Transverse colon (tissue), 4 donors: ENCODE measurements around the gene KRT33B. TPM values are rescaled to one million over a fixed set of nuclear protein-coding genes. Genes with fewer than 3 reads are reported as not detected.

Experiments used
- DNase-seq: peaks from one replicate; pipeline ENCODE4 v3.0.0-alpha.2; 2019
- H3K27ac ChIP-seq, 4 donors: fragments of 200-600 bp; sonication (generic); 2 replicates each; pipeline ENCODE4 v1.5.1; 2016 to 2018; ENCODE audit warnings: inconsistent platforms in 4 of 4
- H3K27me3 ChIP-seq: fragments of 200-600 bp; sonication (generic); 2 replicates; pipeline ENCODE4 v1.5.1; 2017; ENCODE audit warnings: inconsistent platforms
- H3K36me3 ChIP-seq, 4 donors: fragments of 200-600 bp; sonication (generic); 2 replicates each; pipeline ENCODE4 v1.5.1; 2017 to 2019; ENCODE audit warnings: inconsistent platforms in 4 of 4
- H3K4me1 ChIP-seq, 4 donors: fragments of 200-600 bp; sonication (generic); 2 replicates each; pipeline ENCODE4 v1.5.1; 2017 to 2020; ENCODE audit warnings: inconsistent platforms in 4 of 4
- H3K4me3 ChIP-seq, 4 donors: fragments of 200-600 bp; sonication (generic); 1 replicate in 1 of 4; 2 replicates in 3 of 4; pipeline versions ENCODE4 v1.5.1 to v1.6.1; 2017 to 2019; ENCODE audit warnings: inconsistent platforms in 4 of 4
- H3K9me3 ChIP-seq, 2 donors: fragments of 200-600 bp; sonication (generic); 2 replicates each; pipeline ENCODE4 v1.5.1; 2017 to 2019; ENCODE audit warnings: inconsistent platforms in 2 of 2
- EP300 ChIP-seq: sonication (generic); formaldehyde crosslinking; IDR thresholded peaks from one replicate; pipeline ENCODE4 v1.6.1; 2017; ENCODE audit warnings: antibody characterized with exemption, low read depth
- POLR2A ChIP-seq: fragments of 450-650 bp; IDR thresholded peaks from one replicate; pipeline ENCODE4 v1.6.1; 2016; ENCODE audit warnings: antibody characterized with exemption, mild to moderate bottlenecking, moderate library complexity
- POLR2AphosphoS5 ChIP-seq, 3 donors: sonication (generic); formaldehyde crosslinking; IDR thresholded peaks; one replicate each; pipeline ENCODE4 v1.6.1; 2016; ENCODE audit warnings: antibody characterized with exemption in 3 of 3
- WGBS, 2 donors: methylation state at CpG; one replicate each; pipeline ENCODE4 v1.1.5; 2018; ENCODE audit warnings: low coverage in 1 of 2; 5-methylcytosine and 5-hydroxymethylcytosine counted together
- in situ Hi-C, 4 donors: fragments of 200-750 bp; cut with MboI; loops; one replicate each; pipeline versions ENCODE4 v1.15.0 to v1.15.1; 2017; ENCODE audit warnings: low sequenced_read_pairs in 3 of 4, low pct_ligation_motif_present in 1 of 4, low pct_unique_long_range_greater_than_20kb in 1 of 4
- intact Hi-C: fragments of 100-400 bp; cut with DNase I; formaldehyde crosslinking; loops from one replicate; pipeline ENCODE4 v1.15.1; 2023; ENCODE audit warnings: low total_unique reads
- total RNA-seq, 4 donors: library from RNA; depleted of rRNA; stranded (reverse); fragments of >200 nt; gene quantifications; one replicate each; pipeline ENCODE4 v1.1.0, GENCODE V29; 2016
- TF ChIP-seq, protein P1 (sequence below), 5 experiments: fragments of 200-600 bp in 3 of 5; fragments of 450-650 bp in 2 of 5; sonication (generic) in 3 of 5; IDR thresholded peaks; 1 replicate in 2 of 5; 2 replicates in 3 of 5; pipeline ENCODE4 v1.5.1; 2016 to 2017; ENCODE audit warnings: antibody characterized with exemption in 5 of 5, inconsistent platforms in 3 of 5, mild to moderate bottlenecking in 2 of 5, moderate library complexity in 1 of 5

Gene KRT33B
- total RNA-seq, 4 donors from 2014 or later = not detected

DNA sequence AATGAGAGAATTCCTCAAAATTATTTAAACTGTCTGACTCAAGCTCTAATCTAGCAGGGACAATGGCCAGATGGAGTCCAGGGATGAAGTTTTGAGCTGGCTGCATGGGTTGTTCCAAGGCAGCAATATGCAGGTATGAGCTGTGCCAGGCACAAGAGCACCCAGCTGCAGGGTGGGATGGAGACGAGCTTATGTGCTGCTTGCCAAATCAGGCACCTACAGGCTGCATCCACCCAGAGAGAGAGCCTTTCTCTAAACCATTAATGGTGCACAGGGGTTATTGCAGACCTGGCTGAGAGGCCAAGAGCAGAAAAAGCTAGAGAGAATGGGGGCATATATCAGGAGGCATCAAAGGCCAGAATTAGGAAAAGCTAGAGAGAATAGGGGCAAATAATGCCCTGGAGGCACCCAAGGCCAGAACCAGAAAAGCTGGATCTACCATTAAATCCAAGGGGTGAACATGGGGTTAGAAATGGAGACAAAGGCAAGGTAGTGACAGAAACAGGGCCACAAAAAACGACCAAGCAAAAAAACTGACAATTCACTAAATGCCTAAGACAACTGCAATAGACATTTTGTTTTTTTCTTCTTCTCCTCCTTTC, 29.9 kb downstream of the KRT33B start:
- H3K9me3 ChIP-seq = no peaks in the 10 kb centered on the region
- H3K4me3 ChIP-seq = no peak overlapping the region
- no peak for DNase-seq
- no peaks in the 10 kb centered on the region for H3K36me3 ChIP-seq
- WGBS, 2 donors = 58 to 59% methylated on average over 2 of the region's 2 CpGs
- H3K4me1 ChIP-seq = peaks cover 0 to 5% (median 0%) of the 10 kb centered on the region in 4 donors
- in situ Hi-C loops (loop anchor here in 1 of 4 donors (25.0 kb wide), 1 partner anchor 527 kb away; the partner anchor contains the start of gene KRT10), intact Hi-C loops (no loop called here)
- H3K27ac ChIP-seq = no peak overlapping the region
- TF ChIP-seq POLR2AphosphoS5 (IDR thresholded peaks at IDR 0.05) = no peak
- TF ChIP-seq EP300 = no peak
- TF ChIP-seq, protein P1, sequence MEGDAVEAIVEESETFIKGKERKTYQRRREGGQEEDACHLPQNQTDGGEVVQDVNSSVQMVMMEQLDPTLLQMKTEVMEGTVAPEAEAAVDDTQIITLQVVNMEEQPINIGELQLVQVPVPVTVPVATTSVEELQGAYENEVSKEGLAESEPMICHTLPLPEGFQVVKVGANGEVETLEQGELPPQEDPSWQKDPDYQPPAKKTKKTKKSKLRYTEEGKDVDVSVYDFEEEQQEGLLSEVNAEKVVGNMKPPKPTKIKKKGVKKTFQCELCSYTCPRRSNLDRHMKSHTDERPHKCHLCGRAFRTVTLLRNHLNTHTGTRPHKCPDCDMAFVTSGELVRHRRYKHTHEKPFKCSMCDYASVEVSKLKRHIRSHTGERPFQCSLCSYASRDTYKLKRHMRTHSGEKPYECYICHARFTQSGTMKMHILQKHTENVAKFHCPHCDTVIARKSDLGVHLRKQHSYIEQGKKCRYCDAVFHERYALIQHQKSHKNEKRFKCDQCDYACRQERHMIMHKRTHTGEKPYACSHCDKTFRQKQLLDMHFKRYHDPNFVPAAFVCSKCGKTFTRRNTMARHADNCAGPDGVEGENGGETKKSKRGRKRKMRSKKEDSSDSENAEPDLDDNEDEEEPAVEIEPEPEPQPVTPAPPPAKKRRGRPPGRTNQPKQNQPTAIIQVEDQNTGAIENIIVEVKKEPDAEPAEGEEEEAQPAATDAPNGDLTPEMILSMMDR (IDR thresholded peaks at IDR 0.05) = no peak
- no peak for TF ChIP-seq POLR2A
- no peaks in the 10 kb centered on the region for H3K27me3 ChIP-seq

DNA sequence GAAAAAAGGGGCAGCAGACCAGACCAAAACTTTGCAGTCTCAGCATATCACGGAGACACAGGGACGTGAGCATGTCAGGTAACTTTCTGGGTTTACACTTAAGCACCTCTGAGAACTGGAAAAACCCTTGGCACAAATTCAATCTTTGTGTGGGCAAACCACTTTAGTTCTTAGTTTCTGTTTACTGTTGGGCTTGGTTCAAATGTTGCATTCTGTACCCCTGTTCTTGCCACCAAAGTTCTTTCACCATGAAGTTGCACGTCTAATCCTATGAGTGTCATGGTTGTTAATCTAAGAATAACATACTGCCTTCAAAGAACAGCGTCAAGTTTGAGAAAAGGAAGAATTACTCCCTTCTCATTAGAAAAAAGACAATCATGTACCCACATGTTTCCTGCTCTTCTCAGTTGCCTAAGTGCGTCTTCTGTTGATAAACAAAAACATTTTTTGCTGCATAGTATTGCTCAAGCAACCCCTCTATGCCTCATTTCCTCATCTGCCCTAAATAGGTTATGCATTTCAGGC, 30.6 kb downstream of the KRT33B start:
- no peak for DNase-seq
- 37 to 44% methylated on average over 4 to 5 of the region's 5 CpGs for WGBS, 2 donors
- H3K27ac ChIP-seq = no peak overlapping the region

DNA sequence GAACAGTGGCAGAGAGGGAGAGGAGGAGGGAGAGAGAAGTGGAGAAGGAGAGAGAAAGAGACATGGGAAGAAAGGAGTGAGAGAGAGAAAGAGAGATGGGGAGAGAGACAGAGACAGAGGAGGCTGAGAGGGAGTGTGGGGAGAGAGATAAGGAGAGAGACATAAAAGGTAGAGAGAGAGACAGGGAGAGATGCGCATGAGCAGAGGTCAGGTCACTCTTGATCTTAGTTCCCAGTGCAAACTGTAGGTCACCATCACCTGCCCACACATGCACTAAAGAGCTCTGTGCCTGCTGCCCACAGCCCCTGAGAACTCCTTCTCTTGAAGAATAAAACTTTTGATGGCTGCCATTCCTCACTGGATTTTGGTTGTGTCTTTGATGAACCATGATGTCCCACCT, 33.9 kb downstream of the KRT33B start:
- DNase-seq = no peak
- no peaks in the 10 kb centered on the region for H3K27me3 ChIP-seq
- in situ Hi-C loops = loop anchor here in 1 of 4 donors (25.0 kb wide), 1 partner anchor 523 kb away; the partner anchor contains the start of gene KRT10
- no peak for TF ChIP-seq POLR2A
- H3K4me3 ChIP-seq = no peak overlapping the region
- peaks cover 0 to 5% (median 0%) of the 10 kb centered on the region in 4 donors for H3K4me1 ChIP-seq
- WGBS, 2 donors = 92% methylated on average over 1 of the region's 1 CpG; no CpG with 5 or more reads in 1 of the 2 donors
- no peaks in the 10 kb centered on the region for H3K36me3 ChIP-seq
- H3K9me3 ChIP-seq = no peaks in the 10 kb centered on the region
- H3K27ac ChIP-seq = no peak overlapping the region
- intact Hi-C loops = no loop called here

More for the DNA sequence above, 30.6 kb downstream of the KRT33B start:
- in situ Hi-C loops (loop anchor here in 1 of 4 donors (25.0 kb wide), 1 partner anchor 527 kb away; the partner anchor contains the start of gene KRT10), intact Hi-C loops (no loop called here)
- peaks cover 0 to 5% (median 0%) of the 10 kb centered on the region in 4 donors for H3K4me1 ChIP-seq
- no peaks in the 10 kb centered on the region for H3K27me3 ChIP-seq
- H3K9me3 ChIP-seq = no peaks in the 10 kb centered on the region
- no peak overlapping the region for H3K4me3 ChIP-seq
- no peaks in the 10 kb centered on the region for H3K36me3 ChIP-seq
- no peak for TF ChIP-seq POLR2AphosphoS5 (IDR thresholded peaks at IDR 0.05)
- TF ChIP-seq EP300 = no peak
- no peak for TF ChIP-seq POLR2A
- TF ChIP-seq, protein P1 (IDR thresholded peaks at IDR 0.05) = no peak

DNA sequence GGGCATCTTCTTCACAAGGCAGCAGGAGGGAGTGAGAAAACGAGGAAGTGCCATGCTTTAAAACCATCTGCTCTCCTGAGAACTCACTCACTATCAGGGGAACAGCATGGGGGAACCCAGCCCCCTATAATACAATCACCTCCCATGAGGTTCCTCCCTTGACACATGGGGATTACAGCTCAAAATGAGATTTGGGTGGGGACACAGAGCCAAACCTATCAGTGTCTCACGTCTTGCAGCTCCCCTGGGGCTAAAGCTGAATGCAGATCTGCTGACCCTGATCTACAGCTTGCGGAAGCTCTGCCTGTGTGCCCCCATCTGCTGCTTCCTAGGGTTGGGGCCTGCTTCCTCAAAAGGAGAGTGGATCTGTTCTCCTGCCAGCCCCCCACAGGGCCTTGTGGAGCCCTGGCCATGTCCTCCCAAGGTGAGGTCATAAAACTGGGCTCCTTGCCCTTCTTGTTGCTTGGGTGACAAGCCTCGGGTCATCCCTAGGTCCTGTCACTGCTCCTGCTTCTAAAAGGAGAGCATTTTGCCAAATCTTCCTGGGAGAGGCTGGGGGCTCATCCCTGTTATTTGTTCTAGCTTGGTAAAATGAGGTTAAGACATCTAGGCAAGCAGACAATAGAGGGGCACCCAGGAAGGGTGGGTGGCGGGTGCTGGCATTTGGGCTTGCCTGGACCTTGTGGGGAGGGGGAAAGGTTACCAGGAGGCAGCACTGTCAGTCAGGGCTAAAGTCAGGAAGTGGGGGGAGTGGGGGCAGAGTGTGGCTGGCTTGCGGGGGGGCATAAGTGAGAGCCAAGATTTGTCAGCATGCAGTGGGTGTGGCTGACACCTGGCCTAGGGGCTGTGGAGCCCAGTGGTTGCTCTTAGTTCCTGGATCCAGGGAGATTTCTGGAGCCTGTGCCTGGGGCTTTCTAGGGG, 35.0 kb downstream of the KRT33B start:
- no peak for DNase-seq
- Histone ChIP-seq H3K27me3 (no peaks in the 10 kb centered on the region), H3K9me3 (no peaks in the 10 kb centered on the region), H3K27ac (no peak overlapping the region), H3K36me3 (no peaks in the 10 kb centered on the region), H3K4me3 (no peak overlapping the region), H3K4me1 (peaks cover 0 to under 1% (median 0%) of the 10 kb centered on the region in 4 donors)
- in situ Hi-C loops = loop anchor here in 1 of 4 donors (25.0 kb wide), 1 partner anchor 522 kb away; the partner anchor contains the start of gene KRT10
- intact Hi-C loops = no loop called here
- no peak for TF ChIP-seq EP300
- TF ChIP-seq, protein P1 (IDR thresholded peaks at IDR 0.05) = no peak
- TF ChIP-seq POLR2AphosphoS5 (IDR thresholded peaks at IDR 0.05) = no peak
- no peak for TF ChIP-seq POLR2A
- WGBS, 2 donors = 61 to 77% methylated on average over 3 to 6 of the region's 6 CpGs
